Fibroblast of skin of back (primary cell): Measurements from ENCODE around the gene LDLRAD4.

ENCODE experiments used
- DNase-seq: peaks from one replicate; pipeline ENCODE4 v3.0.0-alpha.2; 2013

Gene LDLRAD4

DNA sequence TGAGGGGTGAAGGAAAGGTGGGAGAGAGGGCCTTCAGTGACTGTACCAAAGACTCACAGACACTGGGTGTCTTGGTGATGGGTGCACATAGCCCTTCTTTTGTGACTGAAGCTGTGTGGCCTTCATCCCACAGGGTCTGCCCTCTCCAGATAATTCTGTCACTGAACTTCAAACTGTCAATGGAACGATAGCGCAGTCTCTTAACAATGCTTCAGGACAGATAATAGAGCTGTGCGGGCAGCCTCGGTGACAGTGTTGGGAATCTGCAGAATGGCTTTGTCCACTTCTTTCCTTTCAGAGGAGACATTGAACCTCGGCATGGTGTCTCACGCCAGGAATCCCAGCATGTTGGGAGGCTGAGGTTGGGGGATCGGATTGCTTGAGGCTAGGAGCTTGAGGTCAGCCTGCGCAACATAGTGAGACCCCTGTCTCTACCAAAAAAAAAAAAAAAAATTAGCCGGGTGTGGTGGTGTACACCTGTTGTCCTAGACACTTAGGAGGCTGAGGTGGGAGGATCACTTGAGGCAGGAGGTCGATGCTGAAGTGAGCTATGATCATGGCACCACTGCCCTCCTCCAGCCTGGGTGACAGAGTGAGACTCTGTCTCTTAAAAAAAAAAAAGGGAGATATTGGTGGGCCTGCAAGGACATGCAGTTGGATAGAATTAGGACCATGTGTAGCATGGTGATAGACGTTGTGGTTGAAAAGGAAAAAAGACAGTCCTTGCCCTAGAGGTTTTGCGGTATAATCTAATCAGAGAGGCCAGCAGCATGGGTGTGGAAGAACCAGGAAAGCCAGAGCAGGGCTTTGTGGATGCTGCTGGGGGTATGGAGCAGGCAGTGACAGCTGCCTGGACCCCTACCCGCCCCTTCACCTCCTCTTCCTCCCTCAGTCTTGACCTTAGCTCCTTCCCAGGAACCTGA, 91.4 kb downstream of the LDLRAD4 start:
- no peak for DNase-seq

- DNase-seq = no peak
Measured at GRCh38 chr18:13311193-13311592, 92.6 kb downstream of the LDLRAD4 start.

DNA sequence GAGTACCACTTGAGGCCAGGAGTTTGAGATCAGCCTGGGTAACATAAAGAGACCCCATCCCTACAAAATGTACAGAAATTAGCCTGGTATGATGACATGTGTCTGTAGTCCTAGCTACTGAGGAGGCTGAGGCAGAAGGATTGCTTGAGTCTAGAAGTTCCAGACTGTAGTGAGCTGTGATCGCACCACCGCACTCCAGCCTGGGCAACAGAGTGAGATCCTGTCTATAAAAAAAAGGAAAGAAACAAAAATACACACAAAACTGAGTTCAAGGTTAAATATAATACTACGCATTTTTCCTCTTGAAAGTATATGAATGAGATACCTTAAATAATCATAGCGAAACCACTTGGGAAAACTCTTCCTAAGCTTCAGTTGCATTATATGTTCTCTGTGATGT, 94.0 kb downstream of the LDLRAD4 start:
- DNase-seq = no peak

- DNase-seq = no peak
Measured at GRCh38 chr18:13313006-13313686, 94.6 kb downstream of the LDLRAD4 start.

GRCh38 chr18:13315000-13315399, 96.4 kb downstream of the LDLRAD4 start:
- no peak for DNase-seq

- no peak for DNase-seq
Measured at GRCh38 chr18:13316063-13316462, 97.5 kb downstream of the LDLRAD4 start.

- no peak for DNase-seq
Measured at GRCh38 chr18:13317801-13318200, 99.2 kb downstream of the LDLRAD4 start.

DNA sequence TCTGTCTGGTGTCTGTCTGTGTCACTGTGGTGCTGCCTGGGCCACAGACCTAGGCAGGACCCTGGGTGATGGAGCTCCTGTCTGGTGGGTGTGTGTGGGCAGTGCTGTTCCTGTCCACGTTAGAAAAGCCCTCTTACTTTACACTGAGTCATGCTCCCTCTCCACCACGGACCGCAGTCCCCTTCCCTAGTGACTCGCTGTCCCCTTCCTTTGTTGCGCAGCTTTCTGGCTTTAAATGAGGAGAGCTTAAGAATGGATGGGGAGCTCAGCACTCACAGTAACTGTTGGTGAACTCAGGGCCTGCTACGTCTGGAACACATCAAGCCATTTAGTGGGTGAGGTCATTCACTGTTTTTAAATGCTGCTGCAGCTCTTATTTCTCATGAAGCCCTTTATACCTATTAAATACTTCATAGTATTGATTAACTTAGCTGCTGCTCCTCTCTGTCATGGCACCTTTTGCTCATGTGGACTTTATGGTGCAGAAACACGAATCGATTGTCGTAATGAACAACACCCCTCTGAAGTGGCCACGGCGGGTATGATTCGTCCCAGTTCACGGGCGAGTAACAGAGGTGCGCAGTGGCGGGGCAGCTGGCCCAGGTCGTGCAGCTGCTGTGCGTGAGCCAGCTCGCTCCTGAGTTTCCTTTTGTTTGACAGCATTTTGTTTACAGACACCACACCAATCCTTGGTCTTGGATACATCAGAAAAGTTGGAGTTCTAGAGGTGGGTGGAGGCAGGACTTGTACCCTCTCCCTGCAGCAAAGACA, 100.4 kb downstream of the LDLRAD4 start:
- DNase-seq = peak; percentile 19

GRCh38 chr18:13319629-13320028, 101.1 kb downstream of the LDLRAD4 start:
- DNase-seq = no peak

DNA sequence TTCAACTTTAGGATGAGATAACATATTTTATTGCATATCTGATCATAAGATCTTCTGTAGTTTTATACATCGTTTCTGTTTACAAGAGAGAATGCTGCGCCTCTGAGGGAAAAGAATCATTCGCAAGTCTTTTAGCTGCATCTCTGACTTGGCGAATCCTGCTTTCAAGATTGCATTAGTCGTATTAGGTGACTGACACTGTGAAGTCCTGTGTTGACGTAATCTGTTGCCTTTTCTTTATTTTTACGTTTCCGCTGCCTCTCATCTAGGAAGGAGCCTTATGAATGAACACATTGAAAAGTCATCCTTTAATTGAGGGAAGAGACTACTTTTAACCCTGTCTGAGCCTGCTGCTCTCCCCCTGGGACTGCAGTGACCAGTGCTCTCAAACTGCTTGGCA, 101.5 kb downstream of the LDLRAD4 start:
- DNase-seq = no peak

DNA sequence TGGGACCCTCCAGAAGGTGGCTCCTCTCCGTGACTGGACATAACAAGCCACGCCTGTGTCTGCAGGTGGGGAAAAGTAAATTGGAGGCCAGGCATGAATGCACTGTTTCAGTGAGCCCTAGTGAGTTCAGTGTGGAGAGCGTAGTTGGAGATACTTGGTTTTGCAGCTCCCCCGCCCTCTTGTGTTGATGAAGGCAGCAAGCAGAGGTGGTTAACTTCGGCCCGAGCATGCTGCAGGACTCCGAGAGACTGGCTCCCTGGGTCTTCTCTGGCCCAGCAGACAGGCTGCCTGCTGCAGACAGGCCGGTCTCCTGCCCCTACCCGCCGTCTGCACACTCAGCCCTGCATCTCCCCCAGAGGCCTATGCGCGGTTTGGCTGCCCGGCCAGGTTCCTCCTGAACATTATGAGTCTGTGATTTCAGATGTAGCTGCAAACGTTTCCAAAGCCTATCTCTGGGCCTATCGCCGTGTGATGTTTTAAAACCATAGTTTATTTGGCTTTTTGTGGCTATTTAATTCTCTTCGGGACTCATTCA, 102.4 kb downstream of the LDLRAD4 start:
- no peak for DNase-seq

- DNase-seq = no peak
Measured at GRCh38 chr18:13321923-13322322, 103.4 kb downstream of the LDLRAD4 start.

DNA sequence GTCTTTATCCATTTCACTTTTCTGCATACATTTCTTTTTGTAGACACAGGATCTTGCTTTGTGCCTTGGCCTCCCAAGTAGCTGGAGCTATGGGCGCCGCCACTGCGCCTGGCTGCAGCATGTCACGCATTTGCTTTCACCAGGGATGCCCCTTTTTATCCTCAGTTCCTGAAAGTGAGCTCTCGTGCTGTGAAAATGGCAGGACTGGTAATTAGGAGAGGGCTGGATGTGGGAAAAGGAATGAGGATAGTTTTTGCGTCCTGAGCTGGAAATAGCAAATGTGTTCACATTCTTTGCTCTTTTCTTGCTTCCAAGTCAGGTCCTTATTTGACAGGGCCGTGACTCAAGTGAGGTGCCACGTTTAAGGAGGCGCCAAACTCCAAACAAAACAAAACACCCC, 104.6 kb downstream of the LDLRAD4 start:
- DNase-seq = no peak

- no peak for DNase-seq
Measured at GRCh38 chr18:13324880-13325279, 106.3 kb downstream of the LDLRAD4 start.

DNA sequence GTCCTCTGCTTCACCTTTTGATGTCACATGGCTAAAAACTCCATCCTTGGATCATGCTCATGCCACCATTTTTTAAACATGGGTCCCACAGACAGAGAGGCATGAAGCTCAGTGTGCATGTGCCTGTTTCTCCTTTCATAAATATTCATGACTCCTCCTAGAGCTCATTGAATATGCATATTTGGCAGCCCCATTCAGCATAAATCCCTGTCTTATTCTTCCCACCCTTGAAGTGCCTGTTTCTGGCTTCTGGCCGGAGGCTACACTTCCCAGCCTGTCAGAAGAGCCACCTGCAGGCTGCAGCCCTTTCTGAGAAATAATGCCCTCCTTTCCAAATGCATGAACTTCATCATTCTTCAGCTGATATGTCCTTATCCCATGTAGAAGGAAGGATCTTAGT, 109.7 kb downstream of the LDLRAD4 start:
- DNase-seq = no peak

DNA sequence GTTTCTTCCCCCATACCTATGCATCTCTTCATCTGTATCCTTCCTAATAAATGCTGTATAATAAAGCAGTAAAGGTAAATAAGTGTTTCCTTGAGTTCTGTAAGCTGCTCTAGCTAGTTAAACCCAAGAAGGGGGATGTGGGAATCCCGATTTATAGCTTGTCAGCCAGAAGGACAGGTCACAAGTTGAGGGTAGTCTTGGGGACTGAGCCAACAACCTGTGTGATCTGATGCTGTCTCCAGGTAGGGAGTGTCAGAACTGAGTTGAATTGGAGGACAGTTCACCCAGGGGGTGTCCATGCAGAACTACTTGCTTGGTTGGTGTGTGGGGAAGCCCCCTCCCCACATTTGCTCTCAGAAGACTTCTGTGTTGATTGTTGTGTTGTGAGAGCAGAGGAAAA, 112.4 kb downstream of the LDLRAD4 start:
- DNase-seq = no peak

DNA sequence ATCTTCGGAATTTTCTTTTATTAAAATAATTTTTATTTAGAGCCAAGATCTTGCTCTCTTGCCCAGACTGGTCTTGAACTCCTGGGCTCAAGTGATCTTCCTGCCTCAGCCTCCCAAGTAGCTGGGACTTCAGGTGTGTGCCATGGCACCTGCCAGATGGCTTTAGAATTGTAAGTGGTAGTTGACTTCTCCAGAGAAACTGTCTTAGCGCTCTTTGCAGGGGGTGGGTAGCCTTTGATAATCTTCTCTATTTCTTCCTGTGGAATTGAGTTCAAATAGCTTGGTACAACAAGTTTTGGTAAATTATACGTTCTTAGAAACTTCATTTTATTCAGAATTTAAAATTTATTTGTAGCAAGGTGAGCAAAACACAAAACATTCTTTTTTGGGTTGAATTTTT, 113.3 kb downstream of the LDLRAD4 start:
- no peak for DNase-seq

GRCh38 chr18:13332874-13333273, 114.3 kb downstream of the LDLRAD4 start:
- no peak for DNase-seq

- DNase-seq = no peak
Measured at GRCh38 chr18:13335903-13336302, 117.3 kb downstream of the LDLRAD4 start.

DNA sequence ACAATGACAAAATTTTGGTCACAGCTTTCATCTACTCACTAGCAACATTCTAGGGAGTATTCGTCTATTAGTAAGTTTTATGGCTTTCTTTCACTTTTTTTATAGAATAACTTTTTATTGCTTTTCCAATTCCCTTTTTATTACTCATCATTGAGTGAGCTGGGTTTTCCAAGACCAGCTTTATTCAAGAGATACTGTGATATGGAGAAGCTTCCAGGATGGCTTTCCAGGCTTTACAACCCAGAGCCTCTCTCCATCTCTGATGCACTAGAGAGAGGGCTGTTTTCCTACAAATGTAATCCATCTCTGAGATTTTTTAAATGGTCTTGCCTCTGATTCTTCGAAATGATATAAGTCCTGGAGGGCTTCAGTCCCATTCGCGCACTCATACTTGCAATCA, 118.3 kb downstream of the LDLRAD4 start:
- DNase-seq = peak; percentile 10

GRCh38 chr18:13337369-13337768, 118.8 kb downstream of the LDLRAD4 start:
- DNase-seq = no peak

DNA sequence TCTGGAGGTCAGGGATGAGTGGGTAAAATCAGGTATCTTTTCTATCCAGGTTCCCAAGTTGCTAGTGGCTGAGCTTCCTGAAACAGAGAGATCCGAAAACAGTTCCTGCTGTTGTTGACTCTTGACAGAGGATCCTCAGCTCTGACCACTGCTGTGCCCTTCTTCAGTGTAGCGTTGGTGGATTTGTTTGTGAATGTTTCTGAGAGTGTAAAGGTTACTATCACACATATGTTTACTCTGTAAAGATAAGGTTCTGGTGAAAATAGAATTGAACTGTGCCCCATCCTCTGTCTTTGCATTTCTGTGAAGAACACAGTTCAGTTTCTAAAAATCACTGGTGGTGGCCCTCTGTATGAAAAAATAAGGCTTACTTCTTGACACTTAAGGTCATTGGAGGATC, 119.8 kb downstream of the LDLRAD4 start:
- DNase-seq = no peak

GRCh38 chr18:13339653-13340052, 121.1 kb downstream of the LDLRAD4 start:
- no peak for DNase-seq
